GM18498 (cell line): Measurements from ENCODE around the gene CHRNA9.
A peak's percentile ranks its signal among the peaks of the same experiment; 100 is the strongest.

Source experiments
- ATAC-seq: cut with Tn5 transposase; IDR thresholded peaks from one replicate; pipeline ENCODE4 v1.9.1; 2021; ENCODE audit warnings: mild to moderate bottlenecking, moderate library complexity; ENCODE audit not compliant: unreplicated experiment

The CHRNA9 gene

GRCh38 chr4:40308528-40309122 lies 26.5 kb upstream of the CHRNA9 start:
- ATAC-seq: no peak

- peak; percentile 37 for ATAC-seq
Observed at GRCh38 chr4:40309250-40309774, 25.8 kb upstream of the CHRNA9 start.

GRCh38 chr4:40310225-40310624 lies 24.9 kb upstream of the CHRNA9 start:
- ATAC-seq: no peak

GRCh38 chr4:40311811-40312346 lies 23.3 kb upstream of the CHRNA9 start:
- ATAC-seq: no peak

- no peak for ATAC-seq
Observed at GRCh38 chr4:40314951-40315350, 20.2 kb upstream of the CHRNA9 start.

GRCh38 chr4:40316333-40316781 lies 18.8 kb upstream of the CHRNA9 start:
- peak; percentile 25 for ATAC-seq

GRCh38 chr4:40316782-40317635 lies 18.1 kb upstream of the CHRNA9 start:
- peak; percentile 66 for ATAC-seq

- ATAC-seq: no peak
Observed at GRCh38 chr4:40317916-40318658, 17.0 kb upstream of the CHRNA9 start.

GRCh38 chr4:40321574-40322275 lies 13.4 kb upstream of the CHRNA9 start:
- ATAC-seq: no peak

GRCh38 chr4:40322811-40323210 lies 12.3 kb upstream of the CHRNA9 start:
- ATAC-seq: no peak

- ATAC-seq: no peak
Observed at GRCh38 chr4:40323866-40324265, 11.3 kb upstream of the CHRNA9 start.

GRCh38 chr4:40325406-40326019 lies 9.6 kb upstream of the CHRNA9 start:
- ATAC-seq: peak; percentile 94

GRCh38 chr4:40327340-40327739 lies 7.8 kb upstream of the CHRNA9 start:
- ATAC-seq: no peak

GRCh38 chr4:40328383-40328782 lies 6.8 kb upstream of the CHRNA9 start:
- no peak for ATAC-seq

- ATAC-seq: no peak
Observed at GRCh38 chr4:40329805-40330204, 5.3 kb upstream of the CHRNA9 start.

- no peak for ATAC-seq
Observed at GRCh38 chr4:40330536-40330935, 4.6 kb upstream of the CHRNA9 start.

- no peak for ATAC-seq
Observed at GRCh38 chr4:40331101-40331745, 3.9 kb upstream of the CHRNA9 start.

GRCh38 chr4:40331961-40332360 lies 3.2 kb upstream of the CHRNA9 start:
- ATAC-seq: no peak

- no peak for ATAC-seq
Observed at GRCh38 chr4:40333921-40334352, 1.2 kb upstream of the CHRNA9 start.

GRCh38 chr4:40335525-40335894 lies 377 bp downstream of the CHRNA9 start:
- no peak for ATAC-seq
